Retinal pigment epithelial cell (primary cell): ENCODE results near the gene CLIC4.
"Not testable (repeated sequence)": the region's sequence is repeated elsewhere in the genome, so short reads cannot be mapped to it uniquely, and the experiment has no call there.

Source experiments
- DNase-seq: peaks from one replicate; pipeline ENCODE4 v3.0.0-alpha.2; 2010; ENCODE audit warnings: low read depth
- H3K4me3 ChIP-seq: 2 replicates; pipeline ENCODE4 v1.5.1; 2011; ENCODE audit warnings: mild to moderate bottlenecking, low read length, control low read depth, moderate library complexity
- TF ChIP-seq, protein P1 (sequence below): conservative IDR thresholded peaks from 2 replicates; pipeline ENCODE4 v1.5.1; 2011; ENCODE audit warnings: low read depth, low read length, control low read depth, inconsistent platforms

CLIC4 gene

DNA sequence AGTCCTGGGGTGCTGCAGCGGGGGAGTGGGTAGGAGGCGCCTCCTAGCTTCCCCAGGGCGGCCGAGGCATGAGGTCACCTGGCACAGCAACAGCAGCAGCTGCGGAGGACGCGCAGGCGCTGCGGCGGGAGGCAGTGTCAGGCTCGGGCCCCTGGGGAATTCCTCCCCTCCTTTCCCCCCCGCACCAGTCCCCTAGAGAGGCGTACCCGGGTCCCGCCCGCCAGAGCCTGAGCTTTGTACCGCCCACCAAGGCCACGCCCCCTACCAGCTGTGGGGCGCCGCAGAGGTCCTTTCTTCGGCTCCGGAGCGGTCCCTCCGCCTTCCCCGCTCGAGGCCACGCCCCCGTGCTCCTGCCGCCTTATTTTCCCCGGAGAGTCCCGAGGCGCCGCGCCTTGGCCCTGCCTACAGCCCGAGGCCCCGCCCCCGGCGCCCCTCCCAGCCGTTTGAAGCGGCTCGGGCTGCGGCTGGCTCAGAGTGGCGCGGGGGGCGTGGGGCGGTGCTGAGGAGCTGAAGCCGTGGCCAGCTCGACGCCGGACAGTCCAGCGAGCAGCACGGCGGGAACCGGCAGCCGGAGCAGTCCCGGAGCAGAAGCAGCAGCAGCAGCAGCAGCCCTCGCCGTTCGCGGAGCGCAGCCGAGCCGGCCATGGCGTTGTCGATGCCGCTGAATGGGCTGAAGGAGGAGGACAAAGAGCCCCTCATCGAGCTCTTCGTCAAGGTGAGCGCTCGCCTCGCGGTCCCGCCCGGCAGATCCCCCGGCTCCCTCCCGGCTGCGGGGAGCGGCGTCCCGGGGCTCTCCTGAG lies at the start of gene CLIC4:
Gene CLIC4, plus strand, starts transcription at position 537 of the 800 bp plus-strand sequence. Its CDS starts 107 bp downstream, at position 644.
- H3K4me3 ChIP-seq = peak within 1 kb of the TSS; percentile 91
- TF ChIP-seq, protein P1, sequence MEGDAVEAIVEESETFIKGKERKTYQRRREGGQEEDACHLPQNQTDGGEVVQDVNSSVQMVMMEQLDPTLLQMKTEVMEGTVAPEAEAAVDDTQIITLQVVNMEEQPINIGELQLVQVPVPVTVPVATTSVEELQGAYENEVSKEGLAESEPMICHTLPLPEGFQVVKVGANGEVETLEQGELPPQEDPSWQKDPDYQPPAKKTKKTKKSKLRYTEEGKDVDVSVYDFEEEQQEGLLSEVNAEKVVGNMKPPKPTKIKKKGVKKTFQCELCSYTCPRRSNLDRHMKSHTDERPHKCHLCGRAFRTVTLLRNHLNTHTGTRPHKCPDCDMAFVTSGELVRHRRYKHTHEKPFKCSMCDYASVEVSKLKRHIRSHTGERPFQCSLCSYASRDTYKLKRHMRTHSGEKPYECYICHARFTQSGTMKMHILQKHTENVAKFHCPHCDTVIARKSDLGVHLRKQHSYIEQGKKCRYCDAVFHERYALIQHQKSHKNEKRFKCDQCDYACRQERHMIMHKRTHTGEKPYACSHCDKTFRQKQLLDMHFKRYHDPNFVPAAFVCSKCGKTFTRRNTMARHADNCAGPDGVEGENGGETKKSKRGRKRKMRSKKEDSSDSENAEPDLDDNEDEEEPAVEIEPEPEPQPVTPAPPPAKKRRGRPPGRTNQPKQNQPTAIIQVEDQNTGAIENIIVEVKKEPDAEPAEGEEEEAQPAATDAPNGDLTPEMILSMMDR = peak; percentile 39
- DNase-seq = peak; percentile 95

DNA sequence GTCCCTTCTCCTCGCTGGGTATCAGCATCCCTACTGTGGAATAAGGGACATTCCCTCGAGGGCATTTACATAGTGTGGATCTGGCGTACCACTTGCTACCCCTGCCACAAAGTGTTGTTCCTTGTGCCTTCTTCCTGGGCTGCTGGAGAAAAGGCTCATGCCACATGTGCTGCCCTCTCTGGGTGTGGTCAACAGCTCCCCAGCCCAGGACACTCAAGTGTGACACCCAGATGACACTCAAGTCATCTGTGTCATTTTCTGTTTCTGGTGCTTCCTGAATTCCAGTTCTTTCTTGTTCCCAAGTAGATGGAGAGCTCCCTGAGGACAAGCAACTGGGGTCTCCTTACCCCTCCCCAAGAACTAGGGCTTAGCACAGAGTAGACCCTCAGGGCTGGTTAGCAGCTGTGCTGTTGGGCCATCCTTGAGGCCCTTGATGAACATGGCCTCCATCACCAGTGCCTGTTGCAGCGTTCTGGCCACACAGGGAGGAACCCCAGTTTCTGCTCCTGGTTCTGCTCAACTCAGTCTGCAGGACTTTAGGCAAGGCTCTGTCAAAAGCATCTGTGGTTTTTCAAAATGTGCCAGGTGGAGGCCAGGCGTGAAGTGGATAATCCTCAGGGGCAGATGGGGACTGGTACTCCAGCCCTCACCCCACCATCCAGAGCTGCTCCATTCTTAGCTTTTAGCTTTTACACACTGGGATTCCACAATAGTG lies 49.0 kb upstream of the CLIC4 start:
- no peak for DNase-seq
- no peak overlapping the region for H3K4me3 ChIP-seq
- TF ChIP-seq, protein P1 = no peak

DNA sequence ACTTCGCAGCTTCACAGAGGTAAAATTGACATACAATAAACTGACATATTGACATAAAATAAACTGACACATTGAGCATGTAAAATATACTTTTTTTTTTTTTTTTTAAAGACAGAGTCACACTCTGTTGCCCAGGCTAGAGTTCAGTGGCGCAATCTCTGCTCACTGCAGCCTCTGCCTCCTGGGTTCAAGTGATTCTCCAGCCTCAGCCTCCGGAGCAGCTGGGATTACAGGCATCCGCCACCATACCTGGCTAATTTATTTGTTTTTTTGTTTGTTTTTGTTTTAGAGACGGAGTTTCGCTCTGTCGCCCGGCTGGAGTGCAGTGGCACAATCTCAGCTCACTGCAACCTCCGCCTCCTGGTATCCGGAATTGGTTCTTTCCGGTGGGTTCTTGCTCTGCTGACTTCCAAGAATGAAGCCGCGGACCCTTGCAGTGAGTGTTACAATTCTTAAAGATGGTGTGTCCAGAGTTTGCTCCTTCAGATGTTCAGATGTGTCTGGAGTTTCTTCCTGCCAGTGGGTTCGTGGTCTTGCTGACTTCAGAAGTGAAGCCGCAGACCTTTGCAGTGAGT lies 48.4 kb upstream of the CLIC4 start:
- TF ChIP-seq, protein P1 = no peak

DNA sequence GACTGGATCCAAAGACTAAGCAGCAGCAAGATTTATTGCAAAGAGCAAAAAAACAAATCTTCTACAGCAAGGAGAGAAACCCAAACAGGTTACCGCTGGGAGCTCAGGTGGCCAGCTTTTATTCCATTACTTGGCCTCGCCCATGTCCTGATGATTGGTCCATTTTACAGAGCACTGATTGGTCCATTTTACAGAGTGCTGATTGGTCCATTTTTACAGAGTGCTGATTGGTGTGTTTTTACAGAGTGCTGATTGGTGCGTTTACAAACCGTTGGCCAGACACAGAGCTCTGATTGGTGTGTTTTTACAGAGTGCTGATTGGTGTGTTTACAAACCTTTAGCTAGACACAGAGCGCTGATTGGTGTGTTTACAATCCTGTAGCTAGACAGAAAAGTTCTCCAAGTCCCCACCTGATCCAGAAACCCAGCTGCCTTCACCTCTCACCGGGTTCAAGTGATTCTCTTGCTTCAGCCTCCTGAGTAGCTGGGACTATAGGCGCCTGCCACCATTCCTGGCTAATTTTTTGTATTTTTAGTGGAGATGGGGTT lies 47.7 kb upstream of the CLIC4 start:
- H3K4me3 ChIP-seq, DNase-seq: not testable (repeated sequence)

More for the DNA sequence above, 48.4 kb upstream of the CLIC4 start:
- DNase-seq = no peak
- no peak overlapping the region for H3K4me3 ChIP-seq

DNA sequence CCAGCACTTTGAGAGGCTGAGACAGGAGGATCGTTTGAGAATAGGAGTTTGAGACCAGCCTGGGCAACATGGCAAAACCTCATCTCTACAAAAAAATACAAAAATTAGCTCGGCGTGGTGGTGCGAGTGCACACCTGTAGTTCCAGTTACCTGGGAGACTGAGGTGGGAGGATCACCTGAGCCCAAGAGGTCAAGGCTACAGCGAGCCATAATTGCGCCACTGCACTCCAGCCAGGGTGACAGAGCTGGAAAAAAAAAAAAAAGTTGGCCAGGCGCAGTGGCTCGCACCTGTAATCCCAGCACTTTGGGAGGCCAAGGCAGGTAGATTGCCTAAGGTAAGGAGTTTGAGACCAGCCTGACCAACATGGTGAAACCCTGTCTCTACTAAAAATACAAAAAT lies 46.9 kb upstream of the CLIC4 start:
- H3K4me3 ChIP-seq, DNase-seq: not testable (repeated sequence)

DNA sequence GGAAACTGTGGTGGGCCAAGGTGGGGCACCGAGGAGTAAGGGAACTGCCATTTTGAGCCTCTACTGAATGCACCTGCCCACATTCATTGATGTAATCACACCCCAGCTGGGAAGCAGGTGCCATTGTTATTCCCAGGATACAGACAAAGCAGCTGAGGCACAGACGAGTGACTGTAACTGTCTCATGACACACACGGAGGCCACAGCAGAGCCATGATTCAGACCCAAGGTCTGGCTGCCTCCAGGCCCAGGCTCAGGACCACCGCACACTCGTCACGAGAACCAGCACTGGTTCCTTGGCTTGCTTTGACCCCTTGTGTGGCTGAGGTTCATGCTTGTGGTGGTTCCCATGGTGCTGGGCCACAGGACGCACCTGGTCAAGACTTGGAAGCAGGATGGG lies 45.6 kb upstream of the CLIC4 start:
- TF ChIP-seq, protein P1 = no peak
- DNase-seq = no peak

DNA sequence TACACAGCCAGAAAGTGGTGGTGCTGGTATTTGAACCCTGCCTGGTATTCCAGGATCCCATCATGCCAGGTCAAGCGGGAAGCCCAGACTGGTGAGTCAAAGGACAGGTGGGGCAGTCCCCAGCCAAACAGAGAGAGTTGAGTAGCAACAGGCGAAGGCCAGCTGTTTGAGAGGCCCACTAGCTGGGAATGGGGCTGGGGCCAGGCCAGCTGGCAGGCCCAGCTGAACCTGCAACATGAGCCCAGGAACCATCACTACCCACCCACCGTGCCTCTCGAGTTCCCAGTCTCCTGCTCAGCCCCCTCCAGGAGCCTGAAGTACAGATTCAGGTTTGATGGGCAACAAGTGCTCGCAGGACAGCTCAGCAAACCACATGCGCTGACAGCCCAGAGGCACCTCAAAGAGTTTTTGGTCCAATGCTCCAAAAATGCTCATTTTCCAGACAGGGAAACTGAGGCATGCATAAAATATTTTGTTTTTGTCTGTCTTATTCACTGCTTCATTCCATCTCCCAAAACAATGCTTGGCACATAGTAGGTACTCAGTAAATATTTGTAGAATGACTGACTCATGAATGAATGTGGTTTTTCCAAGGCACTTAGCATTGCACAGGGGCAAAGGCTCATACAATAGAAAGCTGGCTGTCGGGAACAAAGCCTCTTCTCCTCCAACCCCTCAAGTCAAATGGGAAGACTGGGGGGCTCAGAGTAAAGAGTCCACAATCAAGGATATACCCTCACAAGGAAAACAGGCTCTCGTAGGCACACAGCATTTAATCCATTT lies 42.5 kb upstream of the CLIC4 start:
- TF ChIP-seq, protein P1 = no peak
- no peak overlapping the region for H3K4me3 ChIP-seq
- no peak for DNase-seq

More for the DNA sequence above, 45.6 kb upstream of the CLIC4 start:
- H3K4me3 ChIP-seq = no peak overlapping the region
